Effector memory CD4-positive, alpha-beta T cell (primary cell): ENCODE data around the gene RNF220.

Experiments used
- DNase-seq, 3 donors: peaks; one replicate each; pipeline ENCODE4 v3.0.0-alpha.2; 2020
- H3K27ac ChIP-seq: 2 replicates; pipeline ENCODE4 v1.7.0; 2013; ENCODE audit warnings: mild to moderate bottlenecking, low read length, moderate library complexity; ENCODE audit not compliant: insufficient read depth, poor library complexity, severe bottlenecking
- H3K27me3 ChIP-seq: replicated peaks from 2 replicates; pipeline ENCODE4 v1.7.0; 2013; ENCODE audit warnings: mild to moderate bottlenecking, low read length; ENCODE audit not compliant: insufficient read depth, control insufficient read depth, poor library complexity, severe bottlenecking
- H3K36me3 ChIP-seq: 2 replicates; pipeline ENCODE4 v1.7.0; 2013; ENCODE audit warnings: mild to moderate bottlenecking, low read length, moderate library complexity; ENCODE audit not compliant: control insufficient read depth, insufficient read depth
- H3K4me1 ChIP-seq: 2 replicates; pipeline ENCODE4 v1.7.0; 2013; ENCODE audit warnings: low read length, mild to moderate bottlenecking; ENCODE audit not compliant: control insufficient read depth, insufficient read depth, poor library complexity, severe bottlenecking
- H3K4me3 ChIP-seq: 2 replicates; pipeline ENCODE4 v1.7.0; 2013; ENCODE audit warnings: low read length, low read depth, mild to moderate bottlenecking; ENCODE audit not compliant: insufficient read depth, poor library complexity, severe bottlenecking
- H3K9me3 ChIP-seq: 2 replicates; pipeline ENCODE4 v1.7.0; 2013; ENCODE audit warnings: mild to moderate bottlenecking, low read length, moderate library complexity; ENCODE audit not compliant: control insufficient read depth

Gene RNF220

GRCh38 chr1:44673675-44674112 lies 268.6 kb downstream of the RNF220 start:
- no peak for DNase-seq
- Histone ChIP-seq H3K9me3 (no peaks in the 10 kb centered on the region), H3K27ac (peak overlapping the region; percentile 80), H3K36me3 (no peaks in the 10 kb centered on the region), H3K4me3 (peak overlapping the region; percentile 92), H3K4me1 (peaks cover 4% of the 10 kb centered on the region), H3K27me3 (no peaks in the 10 kb centered on the region)

- Histone ChIP-seq H3K27me3 (no peaks in the 10 kb centered on the region), H3K4me3 (peak within 1 kb of the TSS; percentile 92), H3K4me1 (peaks cover 4% of the 10 kb centered on the region), H3K9me3 (no peaks in the 10 kb centered on the region), H3K36me3 (no peaks in the 10 kb centered on the region), H3K27ac (peak within 1 kb of the TSS; percentile 80)
- peak; percentile 89 to 93 (median 92) for DNase-seq
Measured at GRCh38 chr1:44674113-44675000, 269.3 kb downstream of the RNF220 start, which contains the start of the genes ARMH1 and TMEM53. TSS of gene ARMH1 (plus strand) at chr1:44674714. CDS start at chr1:44689698, 14,984 bp downstream. TSS of gene TMEM53 (minus strand) at chr1:44674481. CDS start at chr1:44674391, 90 bp downstream.

GRCh38 chr1:44675186-44675585 lies 270.1 kb downstream of the RNF220 start:
- Histone ChIP-seq H3K4me1 (peaks cover 4% of the 10 kb centered on the region), H3K36me3 (no peaks in the 10 kb centered on the region), H3K27me3 (no peaks in the 10 kb centered on the region), H3K4me3 (no peak overlapping the region), H3K27ac (no peak overlapping the region), H3K9me3 (no peaks in the 10 kb centered on the region)
- no peak for DNase-seq

GRCh38 chr1:44676484-44677200 lies 271.6 kb downstream of the RNF220 start:
- H3K4me3 ChIP-seq = no peak overlapping the region
- no peak overlapping the region for H3K27ac ChIP-seq
- no peaks in the 10 kb centered on the region for H3K36me3 ChIP-seq
- no peaks in the 10 kb centered on the region for H3K9me3 ChIP-seq
- H3K4me1 ChIP-seq = peaks cover 4% of the 10 kb centered on the region
- no peak for DNase-seq
- H3K27me3 ChIP-seq = no peaks in the 10 kb centered on the region

- Histone ChIP-seq H3K4me3 (no peak overlapping the region), H3K27me3 (no peaks in the 10 kb centered on the region), H3K9me3 (no peaks in the 10 kb centered on the region), H3K36me3 (no peaks in the 10 kb centered on the region), H3K27ac (no peak overlapping the region), H3K4me1 (peaks cover 4% of the 10 kb centered on the region)
- no peak for DNase-seq
Measured at GRCh38 chr1:44677201-44677766, 272.2 kb downstream of the RNF220 start.

GRCh38 chr1:44678120-44678519 lies 273.1 kb downstream of the RNF220 start:
- no peaks in the 10 kb centered on the region for H3K27me3 ChIP-seq
- DNase-seq = no peak
- H3K36me3 ChIP-seq = no peaks in the 10 kb centered on the region
- no peak overlapping the region for H3K4me3 ChIP-seq
- peaks cover 4% of the 10 kb centered on the region for H3K4me1 ChIP-seq
- H3K9me3 ChIP-seq = no peaks in the 10 kb centered on the region
- no peak overlapping the region for H3K27ac ChIP-seq

GRCh38 chr1:44678626-44679025 lies 273.6 kb downstream of the RNF220 start:
- Histone ChIP-seq H3K27ac (no peak overlapping the region), H3K4me3 (no peak overlapping the region), H3K9me3 (no peaks in the 10 kb centered on the region), H3K4me1 (peaks cover 2% of the 10 kb centered on the region), H3K36me3 (no peaks in the 10 kb centered on the region), H3K27me3 (no peaks in the 10 kb centered on the region)
- no peak for DNase-seq

GRCh38 chr1:44679468-44679867 lies 274.4 kb downstream of the RNF220 start:
- DNase-seq = no peak
- no peaks in the 10 kb centered on the region for H3K36me3 ChIP-seq
- no peak overlapping the region for H3K4me3 ChIP-seq
- H3K27me3 ChIP-seq = no peaks in the 10 kb centered on the region
- no peaks in the 10 kb centered on the region for H3K4me1 ChIP-seq
- no peak overlapping the region for H3K27ac ChIP-seq
- H3K9me3 ChIP-seq = no peaks in the 10 kb centered on the region

GRCh38 chr1:44681905-44682882 lies 277.1 kb downstream of the RNF220 start:
- H3K4me1 ChIP-seq = no peaks in the 10 kb centered on the region
- DNase-seq = no peak
- no peak overlapping the region for H3K27ac ChIP-seq
- H3K4me3 ChIP-seq = no peak overlapping the region
- no peaks in the 10 kb centered on the region for H3K27me3 ChIP-seq
- no peaks in the 10 kb centered on the region for H3K9me3 ChIP-seq
- H3K36me3 ChIP-seq = no peaks in the 10 kb centered on the region
